Neural cell (in vitro differentiated cells): ENCODE measurements around the gene KRT37.

Source experiments
- CTCF ChIP-seq: fragments of 450-650 bp; IDR thresholded peaks from 2 replicates; pipeline ENCODE4 v1.5.1; 2014; ENCODE audit warnings: antibody characterized with exemption, mild to moderate bottlenecking, moderate library complexity; ENCODE audit not compliant: poor library complexity, severe bottlenecking
- EZH2 ChIP-seq: fragments of 200-600, 300-800 bp; shearing (Covaris generic), sonication (generic); IDR thresholded peaks from 2 replicates; pipeline ENCODE4 v1.6.1; 2014; ENCODE audit warnings: antibody characterized with exemption, low read length, borderline replicate concordance, mild to moderate bottlenecking; ENCODE audit not compliant: insufficient read depth, poor library complexity, severe bottlenecking

- no peak for TF ChIP-seq CTCF
- no peak for TF ChIP-seq EZH2
Observed at GRCh38 chr17:41468346-41468745, 44.0 kb upstream of the KRT37 start.
